Peyer's patch (tissue), 4 donors: ENCODE results near the gene MEI4. TPM values are rescaled to one million over a fixed set of nuclear protein-coding genes. Genes with fewer than 3 reads are reported as not detected.
"Not testable (repeated sequence)": the region's sequence is repeated elsewhere in the genome, so short reads cannot be mapped to it uniquely, and the experiment has no call there.

Experiments
- DNase-seq, 3 donors: peaks; one replicate each; pipeline ENCODE4 v3.0.0-alpha.2; 2017 to 2019
- H3K27ac ChIP-seq, 4 donors: fragments of 200-600 bp; sonication (generic); one replicate each; pipeline ENCODE4 v1.5.1; 2016 to 2019
- H3K27me3 ChIP-seq, 2 donors: fragments of 200-600 bp; sonication (generic); one replicate each; pipeline ENCODE4 v1.5.1; 2019
- H3K36me3 ChIP-seq, 3 donors: fragments of 200-600 bp; sonication (generic); one replicate each; pipeline ENCODE4 v1.5.1; 2016 to 2019
- H3K4me1 ChIP-seq, 4 donors: fragments of 200-600 bp; sonication (generic); one replicate each; pipeline ENCODE4 v1.5.1; 2016 to 2019
- H3K4me3 ChIP-seq, 4 donors: fragments of 200-600 bp; sonication (generic); 1 replicate in 3 of 4; 2 replicates in 1 of 4; pipeline ENCODE4 v1.5.1; 2016 to 2019; ENCODE audit warnings: mild to moderate bottlenecking in 1 of 4
- H3K9me3 ChIP-seq, 4 donors: fragments of 200-600 bp; sonication (generic); one replicate each; pipeline ENCODE4 v1.5.1; 2016 to 2019; ENCODE audit warnings: mild to moderate bottlenecking in 1 of 4
- CTCF ChIP-seq, 6 experiments: fragments of 450-650 bp in 4 of 6; fragments of 200-600 bp in 2 of 6; sonication (generic) in 1 of 6; IDR thresholded peaks; one replicate each; pipeline ENCODE4 v1.5.1; 2017 to 2019; ENCODE audit warnings: antibody characterized with exemption in 6 of 6, mild to moderate bottlenecking in 3 of 6, moderate library complexity in 1 of 6
- POLR2A ChIP-seq, 2 donors: fragments of 450-650 bp; IDR thresholded peaks; one replicate each; pipeline ENCODE4 v1.5.1; 2017; ENCODE audit warnings: antibody characterized with exemption in 2 of 2, mild to moderate bottlenecking in 2 of 2, moderate library complexity in 2 of 2
- total RNA-seq, 4 donors: library from RNA; depleted of rRNA; stranded (reverse); fragments of >200 nt; gene quantifications; one replicate each; pipeline ENCODE4 v1.1.0, GENCODE V29; 2016

The MEI4 gene
- total RNA-seq, 4 donors from 2014 or later: not detected

- Histone ChIP-seq H3K36me3 (no peaks in the 10 kb centered on the region), H3K4me3 (no peak overlapping the region), H3K27ac (no peak overlapping the region), H3K4me1 (no peaks in the 10 kb centered on the region), H3K27me3 (no peaks in the 10 kb centered on the region), H3K9me3 (no peaks in the 10 kb centered on the region)
- DNase-seq: no peak
- TF ChIP-seq POLR2A (IDR thresholded peaks at IDR 0.05) (no peak), CTCF (IDR thresholded peaks at IDR 0.05) (no peak)
Observed at GRCh38 chr6:77633993-77634715, 18.7 kb upstream of the MEI4 start.

GRCh38 chr6:77638129-77638830, 14.6 kb upstream of the MEI4 start:
- Histone ChIP-seq H3K27ac (no peak overlapping the region), H3K4me3 (no peak overlapping the region), H3K36me3 (no peaks in the 10 kb centered on the region), H3K4me1 (no peaks in the 10 kb centered on the region), H3K9me3 (no peaks in the 10 kb centered on the region), H3K27me3 (no peaks in the 10 kb centered on the region)
- TF ChIP-seq POLR2A (IDR thresholded peaks at IDR 0.05) (no peak), CTCF (IDR thresholded peaks at IDR 0.05) (no peak)
- no peak for DNase-seq

- TF ChIP-seq POLR2A (IDR thresholded peaks at IDR 0.05) (no peak), CTCF (IDR thresholded peaks at IDR 0.05) (no peak)
- no peak for DNase-seq
- Histone ChIP-seq H3K4me3 (no peak overlapping the region), H3K36me3 (no peaks in the 10 kb centered on the region), H3K9me3 (no peaks in the 10 kb centered on the region), H3K27me3 (no peaks in the 10 kb centered on the region), H3K27ac (no peak overlapping the region), H3K4me1 (no peaks in the 10 kb centered on the region)
Observed at GRCh38 chr6:77644102-77644705, 8.6 kb upstream of the MEI4 start.

- H3K36me3 ChIP-seq: no peaks in the 10 kb centered on the region
- no peaks in the 10 kb centered on the region for H3K27me3 ChIP-seq
- peak in 1 of 3 donors; percentile 40 for DNase-seq
- H3K4me1 ChIP-seq: no peaks in the 10 kb centered on the region
- H3K9me3 ChIP-seq: peaks cover 0 to under 1% (median 0%) of the 10 kb centered on the region in 4 donors
- peak overlapping the region in 1 of 4 donors; percentile 11 for H3K4me3 ChIP-seq
- H3K27ac ChIP-seq: no peak overlapping the region
- TF ChIP-seq POLR2A (IDR thresholded peaks at IDR 0.05) (no peak), CTCF (IDR thresholded peaks at IDR 0.05) (no peak)
Observed at GRCh38 chr6:77650098-77650663, 2.7 kb upstream of the MEI4 start.

DNA sequence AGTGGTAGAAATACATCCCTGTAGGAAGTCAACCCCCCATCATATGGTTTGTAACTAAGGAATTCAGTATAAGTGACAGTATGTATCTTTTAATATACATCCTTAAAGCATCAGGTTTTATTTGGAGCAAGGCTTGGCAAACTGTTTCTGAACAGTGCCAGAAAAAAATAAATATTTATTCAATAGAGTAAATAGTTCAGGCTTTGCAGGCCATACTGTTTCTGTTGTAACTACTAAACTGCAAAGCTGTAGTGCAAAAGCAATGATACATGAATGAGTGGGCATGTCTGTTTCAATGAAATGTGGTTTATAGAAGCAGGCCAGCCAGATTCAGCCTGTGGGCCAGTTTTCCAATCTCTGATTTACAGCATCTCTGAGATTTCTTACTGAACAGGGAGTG, 977 bp downstream of the MEI4 start:
- TF ChIP-seq POLR2A (IDR thresholded peaks at IDR 0.05): no peak
- no peak for TF ChIP-seq CTCF (IDR thresholded peaks at IDR 0.05)
- H3K27me3 ChIP-seq: no peaks in the 10 kb centered on the region
- H3K4me1 ChIP-seq: no peaks in the 10 kb centered on the region
- no peak overlapping the region for H3K27ac ChIP-seq
- no peak for DNase-seq
- no peaks in the 10 kb centered on the region for H3K36me3 ChIP-seq
- H3K9me3 ChIP-seq: peaks cover 0 to 6% (median 0%) of the 10 kb centered on the region in 4 donors
- H3K4me3 ChIP-seq: no peak overlapping the region

- H3K9me3 ChIP-seq, H3K4me1 ChIP-seq, DNase-seq, H3K27ac ChIP-seq, H3K36me3 ChIP-seq, H3K27me3 ChIP-seq, H3K4me3 ChIP-seq: not testable (repeated sequence)
Observed at GRCh38 chr6:77655035-77655434, 2.2 kb downstream of the MEI4 start.
